HepG2 (cell line): ENCODE data around the gene RHOT2. TPM values are rescaled to one million over a fixed set of nuclear protein-coding genes. Genes with fewer than 3 reads are reported as not detected.

ENCODE experiments used
- FIP1L1 ChIP-seq: fragments of 200-400 bp; formaldehyde crosslinking; IDR thresholded peaks from 2 replicates; pipeline ENCODE4 v1.6.1; 2018; ENCODE audit warnings: low read depth, mild to moderate bottlenecking, low read length, moderate library complexity, borderline replicate concordance; ENCODE audit not compliant: insufficient read depth
- FOXM1 ChIP-seq: sonication (generic); formaldehyde crosslinking; IDR thresholded peaks from 2 replicates; pipeline ENCODE4 v1.5.0; 2020; ENCODE audit warnings: missing genetic modification reagents
- MAFF ChIP-seq: IDR thresholded peaks from 2 replicates; pipeline ENCODE4 v1.6.1; 2011; ENCODE audit warnings: low read depth, low read length, improper control_type of control experiment
- MATR3 ChIP-seq: sonication (generic); formaldehyde crosslinking; IDR thresholded peaks from 2 replicates; pipeline ENCODE4 v1.4.0; 2020; ENCODE audit warnings: missing genetic modification reagents
- MED1 ChIP-seq: sonication (generic); formaldehyde crosslinking; IDR thresholded peaks from 2 replicates; pipeline ENCODE4 v1.4.0; 2020; ENCODE audit warnings: missing genetic modification reagents
- NFE2 ChIP-seq: sonication (generic); formaldehyde crosslinking; IDR thresholded peaks from 2 replicates; pipeline ENCODE4 v1.4.0; 2020; ENCODE audit warnings: missing genetic modification reagents
- RORA ChIP-seq: sonication (generic); formaldehyde crosslinking; IDR thresholded peaks from 2 replicates; pipeline ENCODE4 v1.5.0; 2020; ENCODE audit warnings: mild to moderate bottlenecking, missing genetic modification reagents, moderate library complexity
- SRSF1 ChIP-seq: fragments of 200-400 bp; formaldehyde crosslinking; optimal IDR thresholded peaks from 2 replicates; pipeline ENCODE3; 2017; ENCODE audit warnings: mild to moderate bottlenecking, low read depth, low read length, moderate library complexity
- YEATS4 ChIP-seq: sonication (generic); formaldehyde crosslinking; IDR thresholded peaks from 2 replicates; pipeline ENCODE4 v1.4.0; 2020; ENCODE audit warnings: missing genetic modification reagents, borderline replicate concordance
- ZNF230 ChIP-seq: sonication (generic); formaldehyde crosslinking; IDR thresholded peaks from 2 replicates; pipeline ENCODE4 v1.4.0; 2020; ENCODE audit warnings: mild to moderate bottlenecking, missing genetic modification reagents
- ZNF354B ChIP-seq: sonication (generic); formaldehyde crosslinking; IDR thresholded peaks from 2 replicates; pipeline ENCODE4 v1.8.0; 2022; ENCODE audit warnings: mild to moderate bottlenecking, missing genetic modification reagents
- ZNF749 ChIP-seq: sonication (generic); formaldehyde crosslinking; IDR thresholded peaks from 2 replicates; pipeline ENCODE4 v1.8.0; 2022; ENCODE audit warnings: mild to moderate bottlenecking, missing genetic modification reagents, moderate library complexity, borderline replicate concordance
- ZSCAN31 ChIP-seq: sonication (generic); formaldehyde crosslinking; IDR thresholded peaks from 2 replicates; pipeline ENCODE4 v1.5.0; 2020; ENCODE audit warnings: low read depth, mild to moderate bottlenecking, missing genetic modification reagents
- polyA plus RNA-seq, 8 experiments: library from polyadenylated mRNA; depleted of rRNA in 3 of 8; stranded (reverse) in 7 of 8; unstranded in 1 of 8; fragments of >200 nt; fragmentation: Illumina TruSeq in 4 of 8; extraction: Trizol in 4 of 8; gene quantifications; 2 replicates each; pipeline versions ENCODE4 v1.2.1 to v1.2.3, GENCODE V29; 2011 to 2016; ENCODE audit warnings: low read depth in 4 of 8, missing spikeins in 1 of 8, mixed read lengths in 1 of 8; ENCODE audit not compliant: insufficient read depth in 1 of 8
- total RNA-seq, 5 experiments: library from RNA; depleted of rRNA; stranded (reverse); fragments of >200 nt; fragmentation: Illumina TruSeq; extraction: Trizol; gene quantifications; 2 replicates each; pipeline ENCODE4 v1.2.3, GENCODE V29; 2016; ENCODE audit warnings: low read depth in 1 of 5
- TF ChIP-seq, protein P1 (sequence below): sonication (generic); formaldehyde crosslinking; IDR thresholded peaks from 2 replicates; pipeline ENCODE4 v1.4.0; 2020; ENCODE audit warnings: missing genetic modification reagents, borderline replicate concordance
- TF ChIP-seq, protein P2 (sequence below): IDR thresholded peaks from 2 replicates; pipeline ENCODE4 v1.6.1; 2016; ENCODE audit warnings: control low read depth
- TF ChIP-seq, protein P3 (sequence below): sonication (generic); formaldehyde crosslinking; IDR thresholded peaks from 2 replicates; pipeline ENCODE4 v1.9.0; 2021; ENCODE audit warnings: missing genetic modification reagents, borderline replicate concordance
- TF ChIP-seq, protein P4 (sequence below): sonication (generic); formaldehyde crosslinking; IDR thresholded peaks from 2 replicates; pipeline ENCODE4 v1.8.0; 2022; ENCODE audit warnings: low read depth, missing genetic modification reagents

Gene RHOT2
- total and polyA plus RNA-seq, 2 of the 13 experiments (the other 11 are each of a cell fraction or from before 2014, with no cell fraction given): 63.6 to 76.9 TPM

DNA sequence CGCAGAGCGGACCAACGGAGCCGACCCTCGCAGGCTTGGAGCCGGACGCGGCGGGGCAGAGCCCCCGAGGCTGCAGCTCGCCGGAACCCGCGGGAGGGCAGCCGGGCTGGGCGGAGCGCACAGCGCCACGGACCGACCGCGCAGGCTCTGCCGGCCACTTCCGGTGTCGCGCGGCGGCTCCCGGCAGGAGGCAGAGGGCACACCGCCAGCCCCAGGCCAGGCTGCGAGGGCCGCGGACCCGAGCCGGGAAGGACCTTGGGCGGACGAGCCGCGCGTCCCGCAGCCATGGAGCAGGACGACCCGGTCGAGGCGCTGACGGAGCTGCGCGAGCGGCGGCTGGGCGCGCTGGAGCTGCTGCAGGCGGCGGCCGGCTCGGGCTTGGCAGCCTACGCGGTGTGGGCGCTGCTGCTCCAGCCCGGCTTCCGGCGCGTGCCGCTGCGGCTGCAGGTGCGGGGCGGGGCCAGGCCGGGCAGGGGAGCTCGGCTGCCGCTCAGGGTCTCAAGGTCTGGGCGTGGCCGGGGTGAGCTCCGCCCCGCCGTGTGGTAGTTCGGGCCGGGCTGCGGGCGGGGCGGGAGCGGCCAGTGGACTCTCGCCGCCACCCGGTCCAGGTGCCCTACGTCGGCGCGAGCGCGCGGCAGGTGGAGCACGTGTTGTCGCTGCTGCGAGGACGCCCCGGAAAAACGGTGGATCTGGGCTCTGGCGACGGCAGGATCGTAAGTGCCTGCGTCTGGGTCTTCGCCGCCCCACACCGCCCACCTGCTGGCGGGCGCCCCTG, 53.2 kb downstream of the RHOT2 start, which contains the start of gene ANTKMT (continued):
- TF ChIP-seq, protein P1, sequence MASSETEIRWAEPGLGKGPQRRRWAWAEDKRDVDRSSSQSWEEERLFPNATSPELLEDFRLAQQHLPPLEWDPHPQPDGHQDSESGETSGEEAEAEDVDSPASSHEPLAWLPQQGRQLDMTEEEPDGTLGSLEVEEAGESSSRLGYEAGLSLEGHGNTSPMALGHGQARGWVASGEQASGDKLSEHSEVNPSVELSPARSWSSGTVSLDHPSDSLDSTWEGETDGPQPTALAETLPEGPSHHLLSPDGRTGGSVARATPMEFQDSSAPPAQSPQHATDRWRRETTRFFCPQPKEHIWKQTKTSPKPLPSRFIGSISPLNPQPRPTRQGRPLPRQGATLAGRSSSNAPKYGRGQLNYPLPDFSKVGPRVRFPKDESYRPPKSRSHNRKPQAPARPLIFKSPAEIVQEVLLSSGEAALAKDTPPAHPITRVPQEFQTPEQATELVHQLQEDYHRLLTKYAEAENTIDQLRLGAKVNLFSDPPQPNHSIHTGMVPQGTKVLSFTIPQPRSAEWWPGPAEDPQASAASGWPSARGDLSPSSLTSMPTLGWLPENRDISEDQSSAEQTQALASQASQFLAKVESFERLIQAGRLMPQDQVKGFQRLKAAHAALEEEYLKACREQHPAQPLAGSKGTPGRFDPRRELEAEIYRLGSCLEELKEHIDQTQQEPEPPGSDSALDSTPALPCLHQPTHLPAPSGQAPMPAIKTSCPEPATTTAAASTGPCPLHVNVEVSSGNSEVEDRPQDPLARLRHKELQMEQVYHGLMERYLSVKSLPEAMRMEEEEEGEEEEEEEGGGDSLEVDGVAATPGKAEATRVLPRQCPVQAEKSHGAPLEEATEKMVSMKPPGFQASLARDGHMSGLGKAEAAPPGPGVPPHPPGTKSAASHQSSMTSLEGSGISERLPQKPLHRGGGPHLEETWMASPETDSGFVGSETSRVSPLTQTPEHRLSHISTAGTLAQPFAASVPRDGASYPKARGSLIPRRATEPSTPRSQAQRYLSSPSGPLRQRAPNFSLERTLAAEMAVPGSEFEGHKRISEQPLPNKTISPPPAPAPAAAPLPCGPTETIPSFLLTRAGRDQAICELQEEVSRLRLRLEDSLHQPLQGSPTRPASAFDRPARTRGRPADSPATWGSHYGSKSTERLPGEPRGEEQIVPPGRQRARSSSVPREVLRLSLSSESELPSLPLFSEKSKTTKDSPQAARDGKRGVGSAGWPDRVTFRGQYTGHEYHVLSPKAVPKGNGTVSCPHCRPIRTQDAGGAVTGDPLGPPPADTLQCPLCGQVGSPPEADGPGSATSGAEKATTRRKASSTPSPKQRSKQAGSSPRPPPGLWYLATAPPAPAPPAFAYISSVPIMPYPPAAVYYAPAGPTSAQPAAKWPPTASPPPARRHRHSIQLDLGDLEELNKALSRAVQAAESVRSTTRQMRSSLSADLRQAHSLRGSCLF: no peak
- peak; percentile 76 for TF ChIP-seq ZSCAN31 (CRISPR knock-in tag)
- no peak for TF ChIP-seq MAFF
- no peak for TF ChIP-seq ZNF230 (CRISPR knock-in tag)
- TF ChIP-seq, protein P2, sequence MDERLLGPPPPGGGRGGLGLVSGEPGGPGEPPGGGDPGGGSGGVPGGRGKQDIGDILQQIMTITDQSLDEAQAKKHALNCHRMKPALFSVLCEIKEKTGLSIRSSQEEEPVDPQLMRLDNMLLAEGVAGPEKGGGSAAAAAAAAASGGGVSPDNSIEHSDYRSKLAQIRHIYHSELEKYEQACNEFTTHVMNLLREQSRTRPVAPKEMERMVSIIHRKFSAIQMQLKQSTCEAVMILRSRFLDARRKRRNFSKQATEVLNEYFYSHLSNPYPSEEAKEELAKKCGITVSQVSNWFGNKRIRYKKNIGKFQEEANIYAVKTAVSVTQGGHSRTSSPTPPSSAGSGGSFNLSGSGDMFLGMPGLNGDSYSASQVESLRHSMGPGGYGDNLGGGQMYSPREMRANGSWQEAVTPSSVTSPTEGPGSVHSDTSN (CRISPR knock-in tag): no peak
- TF ChIP-seq FIP1L1: no peak
- TF ChIP-seq YEATS4 (CRISPR knock-in tag): peak; percentile 93
- TF ChIP-seq ZNF354B (CRISPR knock-in tag): no peak; the same call in 1 of the 2 replicates
- TF ChIP-seq, protein P3, sequence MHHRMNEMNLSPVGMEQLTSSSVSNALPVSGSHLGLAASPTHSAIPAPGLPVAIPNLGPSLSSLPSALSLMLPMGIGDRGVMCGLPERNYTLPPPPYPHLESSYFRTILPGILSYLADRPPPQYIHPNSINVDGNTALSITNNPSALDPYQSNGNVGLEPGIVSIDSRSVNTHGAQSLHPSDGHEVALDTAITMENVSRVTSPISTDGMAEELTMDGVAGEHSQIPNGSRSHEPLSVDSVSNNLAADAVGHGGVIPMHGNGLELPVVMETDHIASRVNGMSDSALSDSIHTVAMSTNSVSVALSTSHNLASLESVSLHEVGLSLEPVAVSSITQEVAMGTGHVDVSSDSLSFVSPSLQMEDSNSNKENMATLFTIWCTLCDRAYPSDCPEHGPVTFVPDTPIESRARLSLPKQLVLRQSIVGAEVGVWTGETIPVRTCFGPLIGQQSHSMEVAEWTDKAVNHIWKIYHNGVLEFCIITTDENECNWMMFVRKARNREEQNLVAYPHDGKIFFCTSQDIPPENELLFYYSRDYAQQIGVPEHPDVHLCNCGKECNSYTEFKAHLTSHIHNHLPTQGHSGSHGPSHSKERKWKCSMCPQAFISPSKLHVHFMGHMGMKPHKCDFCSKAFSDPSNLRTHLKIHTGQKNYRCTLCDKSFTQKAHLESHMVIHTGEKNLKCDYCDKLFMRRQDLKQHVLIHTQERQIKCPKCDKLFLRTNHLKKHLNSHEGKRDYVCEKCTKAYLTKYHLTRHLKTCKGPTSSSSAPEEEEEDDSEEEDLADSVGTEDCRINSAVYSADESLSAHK (CRISPR knock-in tag): no peak
- TF ChIP-seq FOXM1 (CRISPR knock-in tag): no peak
- peak; percentile 70 for TF ChIP-seq MED1 (CRISPR knock-in tag)
- TF ChIP-seq ZNF749 (CRISPR knock-in tag): no peak; the same call in 1 of the 2 replicates
- no peak for TF ChIP-seq SRSF1
- no peak for TF ChIP-seq NFE2 (CRISPR knock-in tag)
- no peak for TF ChIP-seq RORA (CRISPR knock-in tag)
- TF ChIP-seq, protein P4, sequence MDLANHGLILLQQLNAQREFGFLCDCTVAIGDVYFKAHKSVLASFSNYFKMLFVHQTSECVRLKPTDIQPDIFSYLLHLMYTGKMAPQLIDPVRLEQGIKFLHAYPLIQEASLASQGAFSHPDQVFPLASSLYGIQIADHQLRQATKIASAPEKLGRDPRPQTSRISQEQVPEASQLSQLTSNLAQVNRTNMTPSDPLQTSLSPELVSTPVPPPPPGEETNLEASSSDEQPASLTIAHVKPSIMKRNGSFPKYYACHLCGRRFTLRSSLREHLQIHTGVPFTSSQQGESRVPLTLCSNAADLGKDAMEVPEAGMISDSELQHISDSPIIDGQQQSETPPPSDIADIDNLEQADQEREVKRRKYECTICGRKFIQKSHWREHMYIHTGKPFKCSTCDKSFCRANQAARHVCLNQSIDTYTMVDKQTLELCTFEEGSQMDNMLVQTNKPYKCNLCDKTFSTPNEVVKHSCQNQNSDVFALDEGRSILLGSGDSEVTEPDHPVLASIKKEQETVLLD (CRISPR knock-in tag): no peak; the same call in none of the 2 replicates
- no peak for TF ChIP-seq MATR3 (CRISPR knock-in tag)
